ENCODE results near the gene ANTKMT.

The ANTKMT gene

DNA sequence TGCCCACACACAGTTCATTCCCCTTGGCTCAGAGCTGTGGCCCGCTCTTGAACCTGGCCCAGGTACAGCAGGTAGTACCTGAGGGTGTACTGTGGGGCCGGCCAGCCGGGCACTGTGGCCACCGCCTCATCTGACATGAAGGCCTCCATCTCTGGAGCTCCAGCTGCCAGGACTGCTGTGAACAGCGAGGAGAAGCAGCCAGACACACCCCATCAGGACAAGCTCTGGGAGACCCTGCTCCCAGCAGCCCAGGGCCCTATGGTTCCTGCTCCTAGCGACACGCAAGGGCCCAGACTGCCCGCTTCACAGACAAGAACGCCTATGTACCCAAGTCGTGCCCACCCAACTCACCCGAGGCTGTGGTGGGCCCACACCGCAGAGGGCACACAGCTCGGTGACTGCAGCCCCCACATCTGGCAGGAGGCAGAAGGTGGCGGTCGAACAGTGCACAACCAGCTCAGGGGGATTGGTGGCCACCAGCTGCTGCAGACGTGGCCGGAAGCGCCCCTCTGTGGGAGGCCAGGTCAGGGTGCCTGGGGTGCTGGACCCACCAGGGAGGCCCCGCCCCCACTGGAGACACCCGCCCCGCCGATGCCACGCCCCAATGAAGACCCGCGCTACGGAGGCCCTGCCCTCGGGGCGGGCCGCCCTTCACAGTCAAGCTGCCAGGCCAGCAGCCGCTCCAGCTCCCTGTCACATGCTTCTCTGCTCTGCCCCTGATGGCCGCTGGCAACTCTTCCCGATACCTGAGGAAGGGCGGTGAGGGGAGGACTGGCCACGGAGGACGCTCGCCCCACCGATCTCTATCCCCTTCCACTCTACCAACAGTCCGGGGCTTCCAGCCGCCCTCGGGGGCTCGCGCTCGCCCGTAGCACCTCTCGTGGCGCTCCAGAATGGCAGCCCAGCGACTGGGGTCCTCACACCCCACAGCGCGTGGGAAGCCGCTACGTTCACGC, 41.8 kb upstream of the ANTKMT start:
- peak overlapping the region; percentile 61 for H3K4me3 ChIP-seq (ENCODE audit: low read depth, low read length)
- no peak for DNase-seq (ENCODE audit: low read depth)
- TF ChIP-seq, protein P1, sequence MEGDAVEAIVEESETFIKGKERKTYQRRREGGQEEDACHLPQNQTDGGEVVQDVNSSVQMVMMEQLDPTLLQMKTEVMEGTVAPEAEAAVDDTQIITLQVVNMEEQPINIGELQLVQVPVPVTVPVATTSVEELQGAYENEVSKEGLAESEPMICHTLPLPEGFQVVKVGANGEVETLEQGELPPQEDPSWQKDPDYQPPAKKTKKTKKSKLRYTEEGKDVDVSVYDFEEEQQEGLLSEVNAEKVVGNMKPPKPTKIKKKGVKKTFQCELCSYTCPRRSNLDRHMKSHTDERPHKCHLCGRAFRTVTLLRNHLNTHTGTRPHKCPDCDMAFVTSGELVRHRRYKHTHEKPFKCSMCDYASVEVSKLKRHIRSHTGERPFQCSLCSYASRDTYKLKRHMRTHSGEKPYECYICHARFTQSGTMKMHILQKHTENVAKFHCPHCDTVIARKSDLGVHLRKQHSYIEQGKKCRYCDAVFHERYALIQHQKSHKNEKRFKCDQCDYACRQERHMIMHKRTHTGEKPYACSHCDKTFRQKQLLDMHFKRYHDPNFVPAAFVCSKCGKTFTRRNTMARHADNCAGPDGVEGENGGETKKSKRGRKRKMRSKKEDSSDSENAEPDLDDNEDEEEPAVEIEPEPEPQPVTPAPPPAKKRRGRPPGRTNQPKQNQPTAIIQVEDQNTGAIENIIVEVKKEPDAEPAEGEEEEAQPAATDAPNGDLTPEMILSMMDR (IDR thresholded peaks at IDR 0.05; ENCODE audit: low read depth, low read length, missing control alignments) = no peak

DNA sequence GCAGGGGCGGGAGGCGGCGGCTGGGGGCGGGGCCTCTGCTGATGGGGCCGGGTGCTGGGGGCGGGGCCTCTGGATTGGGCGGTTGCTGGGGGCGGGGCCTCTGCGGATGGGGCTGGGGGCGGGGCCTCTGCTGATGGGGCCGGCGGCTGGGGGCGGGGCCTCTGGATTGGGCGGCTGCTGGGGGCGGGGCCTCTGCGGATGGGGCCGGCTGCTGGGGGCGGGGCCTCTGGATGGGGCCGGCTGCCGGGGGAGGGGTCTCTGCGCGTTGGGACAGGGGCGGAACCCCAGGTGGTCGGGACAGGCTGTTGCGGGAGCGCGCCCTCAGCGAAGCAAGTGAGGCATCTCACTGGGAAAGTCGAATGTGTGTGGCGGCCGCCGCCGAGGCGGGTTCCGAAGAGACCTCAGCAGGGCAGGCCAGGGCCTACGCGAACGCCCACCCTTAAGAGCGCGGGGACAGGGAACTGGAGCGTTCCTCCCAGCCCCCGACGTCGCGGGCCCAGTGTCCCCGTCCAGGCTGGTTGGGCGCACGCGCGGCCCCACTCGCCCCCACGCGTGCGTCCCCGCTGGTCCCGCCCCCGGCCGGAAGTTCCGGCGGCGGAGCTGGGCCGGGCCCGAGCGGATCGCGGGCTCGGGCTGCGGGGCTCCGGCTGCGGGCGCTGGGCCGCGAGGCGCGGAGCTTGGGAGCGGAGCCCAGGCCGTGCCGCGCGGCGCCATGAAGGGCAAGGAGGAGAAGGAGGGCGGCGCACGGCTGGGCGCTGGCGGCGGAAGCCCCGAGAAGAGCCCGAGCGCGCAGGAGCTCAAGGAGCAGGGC, 40.9 kb upstream of the ANTKMT start, which contains the start of gene STUB1:
Gene STUB1, plus strand, starts transcription at position 597 of the 811 bp plus-strand sequence. Its CDS starts 116 bp downstream, at position 713.
- TF ChIP-seq, protein P1 (IDR thresholded peaks at IDR 0.05; ENCODE audit: low read depth, low read length, missing control alignments) = no peak
- DNase-seq (ENCODE audit: low read depth) = peak; percentile 34
- peak within 1 kb of the TSS; percentile 73 for H3K4me3 ChIP-seq (ENCODE audit: low read depth, low read length)

DNA sequence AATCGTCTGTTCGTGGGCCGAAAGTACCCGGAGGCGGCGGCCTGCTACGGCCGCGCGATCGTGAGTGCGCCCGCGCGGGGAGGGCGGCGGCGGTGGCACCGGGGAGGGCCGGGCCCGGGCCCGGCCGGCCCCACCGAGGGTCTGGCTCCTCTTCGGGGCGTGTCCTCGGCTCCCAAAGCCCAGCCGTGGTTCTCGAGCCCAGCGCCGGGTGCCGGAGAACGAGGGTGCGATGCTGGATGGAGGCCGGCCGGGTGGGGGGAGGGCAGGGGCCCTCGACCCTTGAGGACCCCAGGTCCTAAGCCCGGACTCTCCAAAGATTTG, 40.4 kb upstream of the ANTKMT start:
- TF ChIP-seq, protein P1 (IDR thresholded peaks at IDR 0.05; ENCODE audit: low read depth, low read length, missing control alignments) = no peak
- DNase-seq (ENCODE audit: low read depth) = no peak
- peak overlapping the region; percentile 73 for H3K4me3 ChIP-seq (ENCODE audit: low read depth, low read length)

DNA sequence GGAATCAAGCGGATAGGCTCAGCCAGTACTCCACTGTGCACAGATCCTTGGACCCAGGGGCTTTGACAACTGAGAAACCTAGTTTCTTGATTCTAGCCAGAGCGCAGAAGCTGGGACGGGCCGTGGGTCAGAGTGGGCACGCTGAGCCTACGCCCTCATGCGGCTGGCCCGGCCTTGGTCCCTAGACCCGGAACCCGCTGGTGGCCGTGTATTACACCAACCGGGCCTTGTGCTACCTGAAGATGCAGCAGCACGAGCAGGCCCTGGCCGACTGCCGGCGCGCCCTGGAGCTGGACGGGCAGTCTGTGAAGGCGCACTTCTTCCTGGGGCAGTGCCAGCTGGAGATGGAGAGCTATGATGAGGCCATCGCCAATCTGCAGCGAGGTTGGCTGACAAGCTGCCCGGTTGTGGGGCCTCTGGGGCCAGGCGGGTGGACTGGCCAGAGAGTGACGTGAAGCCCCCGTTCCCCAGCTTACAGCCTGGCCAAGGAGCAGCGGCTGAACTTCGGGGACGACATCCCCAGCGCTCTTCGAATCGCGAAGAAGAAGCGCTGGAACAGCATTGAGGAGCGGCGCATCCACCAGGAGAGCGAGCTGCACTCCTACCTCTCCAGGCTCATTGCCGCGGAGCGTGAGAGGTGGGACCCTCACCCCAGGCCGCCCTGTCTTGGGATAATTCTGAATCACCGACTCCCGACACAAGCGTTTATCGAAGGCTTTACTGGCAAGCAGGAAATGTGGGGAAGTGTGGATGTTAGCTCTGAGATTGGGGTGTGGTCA, 39.8 kb upstream of the ANTKMT start:
- no peak for DNase-seq (ENCODE audit: low read depth)
- peak overlapping the region; percentile 73 for H3K4me3 ChIP-seq (ENCODE audit: low read depth, low read length)
- TF ChIP-seq, protein P1 (IDR thresholded peaks at IDR 0.05; ENCODE audit: low read depth, low read length, missing control alignments) = no peak

DNA sequence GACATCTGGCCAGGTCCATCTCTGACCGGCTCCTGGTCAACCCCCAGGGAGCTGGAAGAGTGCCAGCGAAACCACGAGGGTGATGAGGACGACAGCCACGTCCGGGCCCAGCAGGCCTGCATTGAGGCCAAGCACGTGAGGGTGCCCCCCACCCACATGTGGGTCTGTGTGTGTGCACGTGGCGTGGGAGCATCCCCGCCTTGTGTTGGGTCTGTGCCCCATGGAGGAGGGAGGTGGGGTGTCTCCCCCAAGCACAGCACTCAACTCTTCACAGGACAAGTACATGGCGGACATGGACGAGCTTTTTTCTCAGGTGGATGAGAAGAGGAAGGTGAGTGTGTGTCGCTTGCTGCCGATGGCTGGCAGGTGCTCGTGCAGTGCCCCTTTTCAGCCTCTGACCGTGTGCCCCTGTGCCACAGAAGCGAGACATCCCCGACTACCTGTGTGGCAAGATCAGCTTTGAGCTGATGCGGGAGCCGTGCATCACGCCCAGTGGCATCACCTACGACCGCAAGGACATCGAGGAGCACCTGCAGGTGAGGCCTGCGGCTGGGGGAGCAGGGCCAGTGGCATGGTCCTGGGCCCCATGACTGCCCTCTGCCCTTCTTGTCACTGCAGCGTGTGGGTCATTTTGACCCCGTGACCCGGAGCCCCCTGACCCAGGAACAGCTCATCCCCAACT, 39.1 kb upstream of the ANTKMT start:
- no peak for DNase-seq (ENCODE audit: low read depth)
- TF ChIP-seq, protein P1 (IDR thresholded peaks at IDR 0.05; ENCODE audit: low read depth, low read length, missing control alignments) = no peak
- H3K4me3 ChIP-seq (ENCODE audit: low read depth, low read length) = peak overlapping the region; percentile 73; the same call in 1 of the 2 replicates
